ENCODE results near the gene ARPC5L.
A peak's percentile ranks its signal among the peaks of the same experiment; 100 is the strongest.

The ARPC5L gene

DNA sequence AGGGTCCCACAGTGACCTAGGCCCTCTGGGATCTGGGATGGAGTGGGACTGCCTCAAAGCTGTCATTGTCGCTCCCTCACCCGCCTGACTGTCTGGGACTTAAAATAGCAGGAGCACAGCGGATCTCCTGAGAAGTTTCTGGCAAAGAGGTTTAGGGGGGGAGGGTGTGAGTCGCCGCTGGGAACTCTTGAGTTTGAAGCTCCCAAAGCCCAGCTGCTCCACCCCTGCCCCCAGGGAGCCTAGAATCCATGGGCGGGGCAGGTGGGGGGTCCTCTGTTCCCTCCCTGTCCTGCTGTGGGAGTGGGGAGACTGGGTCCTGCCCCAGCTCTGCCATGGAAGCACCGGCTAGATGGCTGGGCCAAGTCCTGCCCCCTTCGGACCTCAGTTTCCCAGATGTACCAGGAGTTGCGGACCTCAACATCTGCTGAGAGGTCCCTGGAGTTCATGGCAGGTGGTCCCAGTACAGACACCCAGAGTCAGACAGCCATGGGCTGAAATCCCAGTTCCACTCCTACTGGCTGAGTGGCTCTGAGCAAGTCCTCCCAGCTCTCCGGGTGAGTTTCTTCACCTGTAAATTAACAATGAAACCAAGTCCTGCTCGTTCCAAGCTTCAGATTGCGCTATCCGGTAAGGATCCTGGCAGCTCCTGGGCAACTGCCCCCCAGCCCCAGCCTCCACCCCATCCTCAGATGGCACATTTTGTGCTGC lies 9.7 kb upstream of the ARPC5L start:
- CTCF ChIA-PET, result interaction anchor here (0.8 to 21.5 kb wide), 28 partner anchors 10 to 312 kb away, joined by 3 to 547 read pairs (median 4); partner anchors contain the start of genes ARPC5L, NR6A1, OLFML2A and RPL35
- no peak for DNase-seq
- POLR2A ChIA-PET, result interaction anchor here (1.7 kb wide), 1 partner anchor 10 kb away, joined by 7 read pairs; the partner anchor contains the start of genes ARPC5L and RPL35
- H3K4me1 ChIP-seq (ENCODE audit: control extremely low read depth in 1 of 4, control insufficient read depth in 4 of 4, insufficient read depth in 4 of 4, low read length in 3 of 4), result peaks cover 0 to 21% (median 17%) of the 10 kb centered on the region in 4 experiments
- no peaks in the 10 kb centered on the region for H3K27me3 ChIP-seq (replicated peaks in 2 of 5; ENCODE audit: control insufficient read depth in 4 of 5, insufficient read depth in 5 of 5, low read length in 4 of 5)
- no peaks in the 10 kb centered on the region for H3K9me3 ChIP-seq (ENCODE audit: control extremely low read depth in 1 of 5, control insufficient read depth in 4 of 5, insufficient read depth in 2 of 5, low read depth in 1 of 5, low read length in 4 of 5)
- WGBS (ENCODE audit: insufficient coverage), result 89% methylated on average over 10 of the region's 13 CpGs
- H3K27ac ChIP-seq (ENCODE audit: insufficient read depth in 1 of 2, low read depth in 1 of 2, low read length in 2 of 2, poor library complexity in 1 of 2, severe bottlenecking in 2 of 2), result no peak overlapping the region
- H3K4me3 ChIP-seq (ENCODE audit: control insufficient read depth in 1 of 7, extremely low read depth in 1 of 7, insufficient read depth in 4 of 7, low read depth in 2 of 7, low read length in 6 of 7), result peak overlapping the region in 6 of 7 experiments; percentile 20 to 75 (median 58)
- H3K36me3 ChIP-seq (ENCODE audit: control insufficient read depth in 4 of 4, insufficient read depth in 4 of 4, low read length in 3 of 4), result peaks cover under 1 to 12% (median 5%) of the 10 kb centered on the region in 4 experiments

DNA sequence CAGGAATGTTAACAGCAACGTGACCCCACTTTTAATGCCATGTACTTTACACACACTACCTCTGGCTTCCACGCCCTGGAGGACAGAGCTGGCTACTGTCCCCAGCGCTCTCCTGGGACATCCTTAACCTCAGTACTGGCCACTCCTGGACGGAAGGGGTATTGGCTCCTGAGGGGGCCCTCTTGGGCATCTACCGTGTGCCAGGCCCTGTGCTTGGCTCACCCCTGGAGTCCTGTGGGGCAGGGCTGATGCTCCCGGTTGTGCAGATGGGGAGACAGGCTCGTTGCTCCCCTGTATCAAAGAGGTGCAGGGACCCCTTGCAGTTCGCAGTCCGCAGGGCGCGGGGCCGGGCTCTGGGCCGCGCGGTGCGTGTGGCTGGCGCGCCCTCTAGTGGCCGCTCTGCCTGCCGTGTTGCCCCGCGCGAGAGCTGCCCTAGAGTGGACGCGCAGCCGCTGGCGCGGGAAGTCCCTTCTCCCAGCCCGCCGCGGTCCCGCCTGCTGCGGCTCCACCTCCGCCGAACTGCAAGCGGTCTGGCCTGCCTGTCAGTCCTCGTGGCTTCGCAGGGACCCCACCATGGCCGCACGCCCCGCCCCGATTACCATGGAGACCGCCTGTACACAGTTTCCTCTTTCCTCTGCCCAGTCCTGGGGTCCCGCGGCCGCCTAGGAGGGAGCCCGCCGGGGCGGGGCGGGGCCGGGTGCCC lies 8.9 kb upstream of the ARPC5L start, which contains the start of gene WDR38:
TSS of gene WDR38 (plus strand) at position 632 of the 703 bp plus-strand sequence. CDS start 72 bp downstream, outside the sequence.
- 3% methylated on average over 46 of the region's 51 CpGs for WGBS (ENCODE audit: insufficient coverage)
- peak within 1 kb of the TSS; percentile 16 to 75 (median 51) for H3K4me3 ChIP-seq (ENCODE audit: control insufficient read depth in 1 of 7, extremely low read depth in 1 of 7, insufficient read depth in 4 of 7, low read depth in 2 of 7, low read length in 6 of 7)
- H3K36me3 ChIP-seq (ENCODE audit: control insufficient read depth in 4 of 4, insufficient read depth in 4 of 4, low read length in 3 of 4), result peaks cover 3 to 19% (median 11%) of the 10 kb centered on the region in 4 experiments
- H3K9me3 ChIP-seq (ENCODE audit: control extremely low read depth in 1 of 5, control insufficient read depth in 4 of 5, insufficient read depth in 2 of 5, low read depth in 1 of 5, low read length in 4 of 5), result no peaks in the 10 kb centered on the region
- H3K4me1 ChIP-seq (ENCODE audit: control extremely low read depth in 1 of 4, control insufficient read depth in 4 of 4, insufficient read depth in 4 of 4, low read length in 3 of 4), result peaks cover 0 to 21% (median 17%) of the 10 kb centered on the region in 4 experiments
- peak; percentile 66 to 86 (median 85) for DNase-seq
- CTCF ChIA-PET, result interaction anchor here (0.6 to 21.5 kb wide), 39 partner anchors 9 to 312 kb away, joined by 3 to 547 read pairs (median 3); partner anchors contain the start of genes ARPC5L, NR6A1, OLFML2A and RPL35
- POLR2A ChIA-PET, result interaction anchor here (0.6 to 1.7 kb wide), 3 partner anchors 9 to 83 kb away, joined by 3 to 7 read pairs (median 3); partner anchors contain the start of genes ARPC5L and RPL35
- no peak within 1 kb of the TSS for H3K27ac ChIP-seq (ENCODE audit: insufficient read depth in 1 of 2, low read depth in 1 of 2, low read length in 2 of 2, poor library complexity in 1 of 2, severe bottlenecking in 2 of 2)
- no peaks in the 10 kb centered on the region for H3K27me3 ChIP-seq (replicated peaks in 2 of 5; ENCODE audit: control insufficient read depth in 4 of 5, insufficient read depth in 5 of 5, low read length in 4 of 5)

DNA sequence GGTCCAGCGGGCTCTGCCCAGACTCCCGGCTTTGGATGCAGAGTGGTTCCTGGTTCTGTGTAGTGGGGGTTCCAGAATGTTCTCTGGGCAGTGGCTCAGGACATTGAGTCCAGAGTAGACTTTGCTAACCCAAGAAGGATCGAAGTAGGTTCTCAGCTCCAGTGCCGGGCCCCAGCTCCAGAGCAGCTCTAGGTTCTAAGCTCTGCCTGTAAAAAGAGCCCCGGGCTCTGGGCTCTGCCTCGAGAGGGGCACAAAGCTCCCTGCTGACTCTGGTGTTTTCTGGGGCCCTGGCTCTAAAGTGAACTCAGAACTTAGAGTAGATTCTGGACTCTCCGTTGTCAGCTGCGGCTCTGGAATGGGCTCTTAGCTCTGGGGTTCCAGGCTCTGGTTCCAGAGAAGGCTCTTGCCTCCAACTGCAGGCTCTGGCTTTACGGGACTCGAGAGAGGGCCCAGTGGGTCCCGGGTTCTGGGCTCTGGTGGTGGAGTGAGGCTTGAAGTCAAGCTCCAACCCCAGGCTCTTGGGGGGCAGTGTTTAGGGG lies 8.3 kb upstream of the ARPC5L start:
- no peak overlapping the region for H3K27ac ChIP-seq (ENCODE audit: insufficient read depth in 1 of 2, low read depth in 1 of 2, low read length in 2 of 2, poor library complexity in 1 of 2, severe bottlenecking in 2 of 2)
- H3K4me1 ChIP-seq (ENCODE audit: control extremely low read depth in 1 of 4, control insufficient read depth in 4 of 4, insufficient read depth in 4 of 4, low read length in 3 of 4), result peaks cover 0 to 23% (median 18%) of the 10 kb centered on the region in 4 experiments
- WGBS (ENCODE audit: insufficient coverage), result 83% methylated on average over 9 of the region's 11 CpGs
- no peaks in the 10 kb centered on the region for H3K27me3 ChIP-seq (replicated peaks in 2 of 5; ENCODE audit: control insufficient read depth in 4 of 5, insufficient read depth in 5 of 5, low read length in 4 of 5)
- H3K4me3 ChIP-seq (ENCODE audit: control insufficient read depth in 1 of 7, extremely low read depth in 1 of 7, insufficient read depth in 4 of 7, low read depth in 2 of 7, low read length in 6 of 7), result peak overlapping the region in 5 of 7 experiments; percentile 46 to 75 (median 66)
- no peak for DNase-seq
- H3K9me3 ChIP-seq (ENCODE audit: control extremely low read depth in 1 of 5, control insufficient read depth in 4 of 5, insufficient read depth in 2 of 5, low read depth in 1 of 5, low read length in 4 of 5), result no peaks in the 10 kb centered on the region
- CTCF ChIA-PET, result interaction anchor here (0.6 to 21.5 kb wide), 25 partner anchors 8 to 289 kb away, joined by 3 to 547 read pairs (median 4); partner anchors contain the start of genes ARPC5L, NR6A1, OLFML2A and RPL35
- POLR2A ChIA-PET, result interaction anchor here (0.6 to 1.7 kb wide), 3 partner anchors 8 to 84 kb away, joined by 3 to 7 read pairs (median 3); partner anchors contain the start of genes ARPC5L and RPL35
- H3K36me3 ChIP-seq (ENCODE audit: control insufficient read depth in 4 of 4, insufficient read depth in 4 of 4, low read length in 3 of 4), result peaks cover 8 to 26% (median 18%) of the 10 kb centered on the region in 4 experiments

DNA sequence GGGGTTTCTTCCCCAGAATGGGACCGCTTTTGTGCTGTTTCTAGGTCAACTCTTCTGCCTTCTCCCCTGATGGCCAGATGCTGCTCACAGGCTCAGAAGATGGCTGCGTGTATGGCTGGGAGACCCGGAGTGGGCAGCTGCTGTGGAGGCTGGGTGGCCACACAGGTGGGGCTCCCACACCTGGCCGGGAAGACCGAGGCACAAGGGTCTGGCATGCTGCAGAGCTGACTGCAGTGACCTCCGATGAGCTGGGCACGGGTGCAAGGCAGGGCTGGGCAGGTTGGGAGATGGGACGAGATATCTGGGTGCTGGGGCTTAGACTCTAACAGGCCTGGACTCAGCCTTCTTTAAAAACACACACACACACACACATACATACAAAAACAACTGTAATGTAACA lies 7.8 kb upstream of the ARPC5L start:
- ChIA-PET CTCF (interaction anchor here (1.0 to 21.5 kb wide), 21 partner anchors 8 to 302 kb away, joined by 3 to 547 read pairs (median 8); partner anchors contain the start of genes ARPC5L, NR6A1, OLFML2A and RPL35), POLR2A (interaction anchor here (1.7 kb wide), 1 partner anchor 8 kb away, joined by 7 read pairs; the partner anchor contains the start of genes ARPC5L and RPL35)
- no peak for DNase-seq
- Histone ChIP-seq H3K9me3 (ENCODE audit: control extremely low read depth in 1 of 5, control insufficient read depth in 4 of 5, insufficient read depth in 2 of 5, low read depth in 1 of 5, low read length in 4 of 5) (no peaks in the 10 kb centered on the region), H3K4me1 (ENCODE audit: control extremely low read depth in 1 of 4, control insufficient read depth in 4 of 4, insufficient read depth in 4 of 4, low read length in 3 of 4) (peaks cover 0 to 24% (median 20%) of the 10 kb centered on the region in 4 experiments), H3K36me3 (ENCODE audit: control insufficient read depth in 4 of 4, insufficient read depth in 4 of 4, low read length in 3 of 4) (peaks cover 8 to 31% (median 23%) of the 10 kb centered on the region in 4 experiments), H3K4me3 (ENCODE audit: control insufficient read depth in 1 of 7, extremely low read depth in 1 of 7, insufficient read depth in 4 of 7, low read depth in 2 of 7, low read length in 6 of 7) (no peak overlapping the region), H3K27me3 (replicated peaks in 2 of 5; ENCODE audit: control insufficient read depth in 4 of 5, insufficient read depth in 5 of 5, low read length in 4 of 5) (no peaks in the 10 kb centered on the region), H3K27ac (ENCODE audit: insufficient read depth in 1 of 2, low read depth in 1 of 2, low read length in 2 of 2, poor library complexity in 1 of 2, severe bottlenecking in 2 of 2) (no peak overlapping the region)
- 100% methylated on average over 6 of the region's 8 CpGs for WGBS (ENCODE audit: insufficient coverage)

DNA sequence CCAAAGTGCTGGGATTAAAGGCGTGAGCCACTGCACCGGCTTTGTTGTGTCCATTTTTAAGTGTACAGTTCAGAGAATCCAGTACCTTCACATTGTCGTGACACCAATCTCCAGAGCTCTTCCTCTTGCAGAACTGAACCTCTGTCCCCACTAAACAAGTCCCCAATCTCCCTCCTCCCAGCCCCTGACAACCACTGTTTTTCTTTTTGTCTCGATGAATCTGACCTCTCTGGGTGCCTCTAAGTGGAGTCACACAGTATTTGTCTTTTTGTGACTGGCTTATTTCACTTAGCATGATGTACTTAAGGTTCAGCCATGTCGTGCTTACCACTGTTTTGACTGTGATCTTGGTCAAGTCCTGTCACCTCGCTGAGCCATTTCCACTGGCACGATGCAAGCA lies 7.1 kb upstream of the ARPC5L start:
- no peak overlapping the region for H3K4me3 ChIP-seq (ENCODE audit: control insufficient read depth in 1 of 7, extremely low read depth in 1 of 7, insufficient read depth in 4 of 7, low read depth in 2 of 7, low read length in 6 of 7)
- no peaks in the 10 kb centered on the region for H3K9me3 ChIP-seq (ENCODE audit: control extremely low read depth in 1 of 5, control insufficient read depth in 4 of 5, insufficient read depth in 2 of 5, low read depth in 1 of 5, low read length in 4 of 5)
- H3K27ac ChIP-seq (ENCODE audit: insufficient read depth in 1 of 2, low read depth in 1 of 2, low read length in 2 of 2, poor library complexity in 1 of 2, severe bottlenecking in 2 of 2), result no peak overlapping the region
- WGBS (ENCODE audit: insufficient coverage), result 93% methylated on average over 5 of the region's 7 CpGs
- ChIA-PET POLR2A (no interaction called here), CTCF (interaction anchor here (1.0 to 21.5 kb wide), 8 partner anchors 11 to 303 kb away, joined by 3 to 547 read pairs (median 14); partner anchors contain the start of genes NR6A1 and OLFML2A)
- H3K36me3 ChIP-seq (ENCODE audit: control insufficient read depth in 4 of 4, insufficient read depth in 4 of 4, low read length in 3 of 4), result peaks cover 10 to 38% (median 29%) of the 10 kb centered on the region in 4 experiments
- DNase-seq, result no peak
- H3K4me1 ChIP-seq (ENCODE audit: control extremely low read depth in 1 of 4, control insufficient read depth in 4 of 4, insufficient read depth in 4 of 4, low read length in 3 of 4), result peaks cover 0 to 31% (median 24%) of the 10 kb centered on the region in 4 experiments
- H3K27me3 ChIP-seq (replicated peaks in 2 of 5; ENCODE audit: control insufficient read depth in 4 of 5, insufficient read depth in 5 of 5, low read length in 4 of 5), result no peaks in the 10 kb centered on the region

DNA sequence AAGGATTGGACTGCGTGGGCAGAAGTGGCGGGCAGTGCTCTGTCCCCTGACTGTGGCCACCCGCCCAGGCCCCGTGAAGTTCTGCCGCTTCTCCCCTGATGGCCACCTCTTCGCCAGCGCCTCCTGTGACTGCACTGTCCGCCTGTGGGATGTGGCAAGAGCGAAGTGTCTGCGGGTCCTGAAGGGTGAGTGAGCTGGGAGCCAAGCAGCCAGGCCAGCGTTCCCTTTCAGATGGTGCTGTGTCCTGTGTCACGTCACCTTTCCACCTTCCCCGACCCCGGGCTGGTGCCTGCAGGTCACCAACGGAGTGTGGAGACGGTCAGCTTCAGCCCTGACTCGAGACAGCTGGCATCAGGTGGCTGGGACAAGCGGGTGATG lies 6.4 kb upstream of the ARPC5L start:
- Histone ChIP-seq H3K27ac (ENCODE audit: insufficient read depth in 1 of 2, low read depth in 1 of 2, low read length in 2 of 2, poor library complexity in 1 of 2, severe bottlenecking in 2 of 2) (no peak overlapping the region), H3K4me1 (ENCODE audit: control extremely low read depth in 1 of 4, control insufficient read depth in 4 of 4, insufficient read depth in 4 of 4, low read length in 3 of 4) (peaks cover 5 to 38% (median 31%) of the 10 kb centered on the region in 4 experiments), H3K9me3 (ENCODE audit: control extremely low read depth in 1 of 5, control insufficient read depth in 4 of 5, insufficient read depth in 2 of 5, low read depth in 1 of 5, low read length in 4 of 5) (no peaks in the 10 kb centered on the region), H3K36me3 (ENCODE audit: control insufficient read depth in 4 of 4, insufficient read depth in 4 of 4, low read length in 3 of 4) (peaks cover 15 to 45% (median 37%) of the 10 kb centered on the region in 4 experiments), H3K4me3 (ENCODE audit: control insufficient read depth in 1 of 7, extremely low read depth in 1 of 7, insufficient read depth in 4 of 7, low read depth in 2 of 7, low read length in 6 of 7) (no peak overlapping the region), H3K27me3 (replicated peaks in 2 of 5; ENCODE audit: control insufficient read depth in 4 of 5, insufficient read depth in 5 of 5, low read length in 4 of 5) (no peaks in the 10 kb centered on the region)
- CTCF ChIA-PET, result interaction anchor here (0.7 to 21.5 kb wide), 8 partner anchors 9 to 81 kb away, joined by 3 to 547 read pairs (median 10); partner anchors contain the start of genes NR6A1 and OLFML2A
- DNase-seq, result no peak
- WGBS (ENCODE audit: insufficient coverage), result 95% methylated on average over 11 of the region's 18 CpGs
- POLR2A ChIA-PET, result no interaction called here
